ENCODE data around the gene TMTC1. TPM values are rescaled to one million over a fixed set of nuclear protein-coding genes. Genes with fewer than 3 reads are reported as not detected.

TMTC1 gene
- total and polyA plus RNA-seq, 7 experiments from 2014 or later, result 0.19 to 2.8 (median 0.46) TPM; not detected in 3

DNA sequence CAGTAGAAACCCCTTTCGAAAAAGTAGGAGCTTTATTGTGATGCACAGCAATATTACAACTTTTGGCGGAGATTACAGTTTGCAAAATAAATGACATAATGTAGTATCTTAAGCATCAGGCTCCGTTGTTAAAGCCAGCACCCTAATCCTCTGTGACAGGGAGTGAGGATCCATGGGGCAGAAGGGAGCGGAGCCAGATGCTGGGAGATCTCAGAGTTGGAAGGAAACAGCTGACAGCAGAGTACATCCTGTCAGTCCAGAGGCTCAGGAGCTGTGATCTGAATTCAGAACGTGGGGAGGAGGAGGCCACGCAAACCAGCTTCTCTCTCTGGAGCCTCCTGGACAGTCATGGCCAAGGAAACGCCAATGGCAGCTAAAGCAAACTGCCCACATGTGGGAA is 55.7 kb downstream of the TMTC1 start:
- DNase-seq (no peak), ATAC-seq (no peak)
- Histone ChIP-seq H3K27me3 (ENCODE audit: control insufficient read depth in 2 of 2, insufficient read depth in 2 of 2, low read length in 2 of 2) (no peaks in the 10 kb centered on the region), H3K4me1 (ENCODE audit: control insufficient read depth in 2 of 2, insufficient read depth in 2 of 2, low read length in 2 of 2) (no peaks in the 10 kb centered on the region), H3K4me3 (ENCODE audit: low read length) (no peak overlapping the region), H3K27ac (ENCODE audit: low read depth, low read length) (no peak overlapping the region), H3K36me3 (ENCODE audit: control insufficient read depth in 2 of 3, insufficient read depth in 3 of 3, low read length in 3 of 3) (no peaks in the 10 kb centered on the region), H3K9me3 (ENCODE audit: control insufficient read depth in 2 of 3, low read length in 3 of 3) (no peaks in the 10 kb centered on the region)
- Mint-ChIP-seq H3K4me3 (no peak overlapping the region), H3K36me3 (no peaks in the 10 kb centered on the region), H3K27ac (no peak overlapping the region), H3K9me3 (peaks cover 0 to 1% (median 0%) of the 10 kb centered on the region in 11 donors), H3K27me3 (peaks cover 0 to 13% (median 6%) of the 10 kb centered on the region in 5 donors), H3K4me1 (no peaks in the 10 kb centered on the region)
- intact Hi-C loops (cut with micrococcal nuclease), result no loop called here
- ChIA-PET CTCF (no interaction called here), POLR2A (no interaction called here)

DNA sequence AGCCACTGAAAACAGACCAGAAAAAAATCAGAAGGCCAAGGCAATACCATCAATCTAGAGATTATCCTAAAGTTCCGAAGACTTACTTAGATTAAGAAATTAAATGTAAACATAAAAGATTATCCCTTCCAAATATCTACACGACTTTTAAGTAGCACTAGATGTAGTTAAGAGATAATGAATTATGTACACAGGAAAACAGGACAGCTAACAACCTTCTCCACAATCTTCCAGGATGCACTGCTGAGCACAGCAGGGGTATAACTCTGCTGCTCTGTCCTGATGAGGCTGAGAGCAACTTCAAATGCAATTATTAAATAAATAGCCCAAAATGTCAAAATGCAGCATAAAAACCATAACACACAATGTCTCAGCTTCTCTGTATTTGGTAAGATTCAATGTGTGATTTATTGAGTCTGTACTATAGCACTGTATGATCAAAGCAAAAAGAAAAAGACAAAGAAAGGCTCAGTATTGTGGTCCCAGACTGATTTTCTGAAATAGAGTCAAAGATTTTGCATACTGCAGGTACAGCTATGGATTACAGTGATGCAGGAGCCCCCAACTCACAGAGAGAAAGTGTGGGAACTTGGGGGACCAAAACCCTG is 56.9 kb downstream of the TMTC1 start:
- no peaks in the 10 kb centered on the region for H3K27me3 ChIP-seq (ENCODE audit: control insufficient read depth in 2 of 2, insufficient read depth in 2 of 2, low read length in 2 of 2)
- Mint-ChIP-seq H3K27ac (no peak overlapping the region), H3K36me3 (no peaks in the 10 kb centered on the region), H3K4me1 (no peaks in the 10 kb centered on the region), H3K9me3 (peaks cover 0 to 1% (median 0%) of the 10 kb centered on the region in 11 donors), H3K4me3 (no peak overlapping the region), H3K27me3 (peaks cover 0 to 13% (median 6%) of the 10 kb centered on the region in 5 donors)
- ChIA-PET POLR2A (no interaction called here), CTCF (no interaction called here)
- H3K36me3 ChIP-seq (ENCODE audit: control insufficient read depth in 2 of 3, insufficient read depth in 3 of 3, low read length in 3 of 3), result no peaks in the 10 kb centered on the region
- H3K4me1 ChIP-seq (ENCODE audit: control insufficient read depth in 2 of 2, insufficient read depth in 2 of 2, low read length in 2 of 2), result no peaks in the 10 kb centered on the region
- intact Hi-C loops (cut with micrococcal nuclease), result no loop called here
- H3K27ac ChIP-seq (ENCODE audit: low read depth, low read length), result no peak overlapping the region
- no peak overlapping the region for H3K4me3 ChIP-seq (ENCODE audit: low read length)
- ATAC-seq (no peak), DNase-seq (no peak)
- H3K9me3 ChIP-seq (ENCODE audit: control insufficient read depth in 2 of 3, low read length in 3 of 3), result no peaks in the 10 kb centered on the region

DNA sequence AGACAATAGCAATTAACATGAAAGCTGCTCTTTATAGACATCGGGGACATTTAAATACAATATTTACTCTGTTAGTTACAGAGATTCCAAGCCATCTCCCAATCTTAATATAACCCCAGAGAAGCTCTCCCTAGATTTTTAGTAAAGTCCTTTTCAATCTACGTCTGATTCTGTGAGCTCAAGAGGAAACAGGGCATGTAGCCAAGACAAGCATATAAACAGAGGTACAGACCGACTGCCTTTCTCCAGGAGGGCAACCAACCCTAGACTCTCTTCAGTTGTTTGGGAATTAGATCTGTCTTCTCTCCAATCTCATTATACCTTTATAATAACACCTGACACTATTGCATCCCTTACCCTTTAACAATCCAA is 57.4 kb downstream of the TMTC1 start:
- intact Hi-C loops (cut with micrococcal nuclease), result no loop called here
- no peak overlapping the region for H3K27ac ChIP-seq (ENCODE audit: low read depth, low read length)
- Mint-ChIP-seq H3K27me3 (peaks cover 0 to 13% (median 6%) of the 10 kb centered on the region in 5 donors), H3K27ac (no peak overlapping the region), H3K4me1 (no peaks in the 10 kb centered on the region), H3K4me3 (no peak overlapping the region), H3K36me3 (no peaks in the 10 kb centered on the region), H3K9me3 (peaks cover 0 to 1% (median 0%) of the 10 kb centered on the region in 11 donors)
- H3K36me3 ChIP-seq (ENCODE audit: control insufficient read depth in 2 of 3, insufficient read depth in 3 of 3, low read length in 3 of 3), result no peaks in the 10 kb centered on the region
- ATAC-seq (no peak), DNase-seq (no peak)
- H3K4me1 ChIP-seq (ENCODE audit: control insufficient read depth in 2 of 2, insufficient read depth in 2 of 2, low read length in 2 of 2), result no peaks in the 10 kb centered on the region
- POLR2A ChIA-PET, result no interaction called here
- no peaks in the 10 kb centered on the region for H3K27me3 ChIP-seq (ENCODE audit: control insufficient read depth in 2 of 2, insufficient read depth in 2 of 2, low read length in 2 of 2)
- no peaks in the 10 kb centered on the region for H3K9me3 ChIP-seq (ENCODE audit: control insufficient read depth in 2 of 3, low read length in 3 of 3)
- H3K4me3 ChIP-seq (ENCODE audit: low read length), result no peak overlapping the region
- CTCF ChIA-PET, result no interaction called here

DNA sequence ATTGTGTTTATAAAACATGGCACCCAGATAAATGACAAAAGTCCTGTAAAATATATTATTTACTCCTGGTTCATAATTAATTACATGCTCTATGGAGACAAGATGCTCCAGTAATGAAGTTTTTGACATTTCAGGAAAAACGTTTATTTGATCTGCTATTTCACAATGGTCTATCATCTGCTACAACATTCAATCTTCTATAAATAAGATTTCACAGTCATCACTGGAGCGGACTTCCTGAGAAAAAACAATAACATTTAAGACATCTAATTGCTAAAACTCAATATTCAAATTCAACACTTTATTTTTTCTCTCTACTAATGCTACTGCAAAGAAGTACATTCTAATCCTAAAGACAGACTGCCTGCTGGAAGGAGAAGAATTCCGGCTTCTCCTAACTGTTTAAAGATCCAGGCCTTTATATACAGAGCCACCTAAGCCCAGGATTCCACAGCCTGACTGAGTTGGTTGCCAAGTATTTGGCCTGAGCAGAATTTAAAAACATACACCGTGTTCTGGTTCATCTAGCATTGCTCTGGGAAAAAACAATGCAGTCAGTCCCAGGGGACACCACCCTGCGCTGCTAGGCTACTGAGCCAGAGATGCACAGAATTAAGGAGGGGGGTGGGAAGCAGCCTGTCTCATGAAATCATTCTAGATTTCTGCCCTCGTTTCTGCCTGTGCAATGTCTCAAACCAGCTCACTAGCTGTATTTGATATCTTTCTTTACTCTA is 58.0 kb downstream of the TMTC1 start:
- no peak overlapping the region for H3K4me3 ChIP-seq (ENCODE audit: low read length)
- H3K27me3 Mint-ChIP-seq, result peaks cover 0 to 13% (median 6%) of the 10 kb centered on the region in 5 donors
- no peaks in the 10 kb centered on the region for H3K4me1 Mint-ChIP-seq
- no peaks in the 10 kb centered on the region for H3K36me3 ChIP-seq (ENCODE audit: control insufficient read depth in 2 of 3, insufficient read depth in 3 of 3, low read length in 3 of 3)
- no peaks in the 10 kb centered on the region for H3K4me1 ChIP-seq (ENCODE audit: control insufficient read depth in 2 of 2, insufficient read depth in 2 of 2, low read length in 2 of 2)
- intact Hi-C loops (cut with micrococcal nuclease), result no loop called here
- ChIA-PET CTCF (no interaction called here), POLR2A (no interaction called here)
- H3K9me3 Mint-ChIP-seq, result peaks cover 0 to 5% (median 0%) of the 10 kb centered on the region in 11 donors
- DNase-seq (no peak), ATAC-seq (no peak)
- no peak overlapping the region for H3K27ac ChIP-seq (ENCODE audit: low read depth, low read length)
- no peaks in the 10 kb centered on the region for H3K27me3 ChIP-seq (ENCODE audit: control insufficient read depth in 2 of 2, insufficient read depth in 2 of 2, low read length in 2 of 2)
- no peaks in the 10 kb centered on the region for H3K9me3 ChIP-seq (ENCODE audit: control insufficient read depth in 2 of 3, low read length in 3 of 3)
- no peak overlapping the region for H3K27ac Mint-ChIP-seq
- H3K36me3 Mint-ChIP-seq, result no peaks in the 10 kb centered on the region
- no peak overlapping the region for H3K4me3 Mint-ChIP-seq

DNA sequence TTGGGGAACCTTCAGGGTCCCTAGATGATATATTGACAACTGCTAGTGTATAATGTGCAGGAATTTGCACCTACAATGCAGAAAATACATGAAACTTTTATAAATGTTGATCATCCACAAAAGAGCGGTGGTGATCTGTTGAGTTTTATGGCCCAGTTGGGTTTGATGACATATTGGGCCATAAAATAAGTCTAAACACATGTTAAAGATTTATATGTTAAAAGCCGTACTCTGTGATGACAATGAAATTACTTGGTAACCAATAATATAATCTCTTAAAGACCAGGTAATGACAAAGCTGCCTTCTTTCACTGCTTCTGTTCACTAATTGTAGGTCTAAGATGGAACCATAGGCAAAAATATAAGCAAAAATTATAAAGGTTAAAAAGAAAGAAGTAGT is 61.6 kb downstream of the TMTC1 start:
- H3K36me3 ChIP-seq (ENCODE audit: control insufficient read depth in 2 of 3, insufficient read depth in 3 of 3, low read length in 3 of 3), result no peaks in the 10 kb centered on the region
- peaks cover 0 to 14% (median 4%) of the 10 kb centered on the region in 5 donors for H3K27me3 Mint-ChIP-seq
- POLR2A ChIA-PET, result no interaction called here
- intact Hi-C loops (cut with micrococcal nuclease), result no loop called here
- H3K4me1 Mint-ChIP-seq, result no peaks in the 10 kb centered on the region
- no peaks in the 10 kb centered on the region for H3K4me1 ChIP-seq (ENCODE audit: control insufficient read depth in 2 of 2, insufficient read depth in 2 of 2, low read length in 2 of 2)
- no peak overlapping the region for H3K27ac Mint-ChIP-seq
- no peaks in the 10 kb centered on the region for H3K27me3 ChIP-seq (ENCODE audit: control insufficient read depth in 2 of 2, insufficient read depth in 2 of 2, low read length in 2 of 2)
- CTCF ChIA-PET, result no interaction called here
- no peaks in the 10 kb centered on the region for H3K9me3 ChIP-seq (ENCODE audit: control insufficient read depth in 2 of 3, low read length in 3 of 3)
- ATAC-seq, result no peak
- peaks cover 0 to 7% (median 0%) of the 10 kb centered on the region in 11 donors for H3K9me3 Mint-ChIP-seq
- no peaks in the 10 kb centered on the region for H3K36me3 Mint-ChIP-seq
- no peak overlapping the region for H3K4me3 ChIP-seq (ENCODE audit: low read length)
- DNase-seq, result no peak
- H3K4me3 Mint-ChIP-seq, result no peak overlapping the region
- H3K27ac ChIP-seq (ENCODE audit: low read depth, low read length), result no peak overlapping the region

DNA sequence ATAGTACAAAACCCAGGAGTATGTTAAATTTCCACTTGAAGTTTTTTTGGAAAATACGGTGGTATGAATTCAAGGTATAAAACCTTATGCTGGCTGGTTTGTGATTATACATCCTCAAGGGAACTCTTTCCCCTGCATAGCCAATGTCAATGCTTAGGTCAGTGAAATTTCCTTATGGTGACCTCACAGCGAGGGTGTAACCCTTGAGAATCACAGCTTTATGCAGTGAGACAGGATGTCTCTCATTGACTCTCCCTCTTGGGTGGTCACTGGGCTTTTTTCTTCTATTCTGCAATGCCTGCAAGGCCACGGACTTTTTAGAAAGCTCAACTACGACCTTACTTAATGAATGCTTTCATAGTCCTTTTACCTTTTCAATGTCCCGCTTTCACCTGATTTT is 64.4 kb downstream of the TMTC1 start:
- no peaks in the 10 kb centered on the region for H3K27me3 ChIP-seq (ENCODE audit: control insufficient read depth in 2 of 2, insufficient read depth in 2 of 2, low read length in 2 of 2)
- ATAC-seq, result no peak
- Mint-ChIP-seq H3K4me3 (no peak overlapping the region), H3K27ac (no peak overlapping the region), H3K36me3 (no peaks in the 10 kb centered on the region), H3K27me3 (peaks cover 0 to 7% (median 3%) of the 10 kb centered on the region in 5 donors), H3K9me3 (peaks cover 0 to 7% (median 0%) of the 10 kb centered on the region in 11 donors), H3K4me1 (no peaks in the 10 kb centered on the region)
- H3K27ac ChIP-seq (ENCODE audit: low read depth, low read length), result no peak overlapping the region
- H3K36me3 ChIP-seq (ENCODE audit: control insufficient read depth in 2 of 3, insufficient read depth in 3 of 3, low read length in 3 of 3), result no peaks in the 10 kb centered on the region
- no peaks in the 10 kb centered on the region for H3K4me1 ChIP-seq (ENCODE audit: control insufficient read depth in 2 of 2, insufficient read depth in 2 of 2, low read length in 2 of 2)
- no peaks in the 10 kb centered on the region for H3K9me3 ChIP-seq (ENCODE audit: control insufficient read depth in 2 of 3, low read length in 3 of 3)
- no peak for DNase-seq
- H3K4me3 ChIP-seq (ENCODE audit: low read length), result no peak overlapping the region
- ChIA-PET POLR2A (no interaction called here), CTCF (no interaction called here)
- intact Hi-C loops (cut with micrococcal nuclease), result no loop called here

DNA sequence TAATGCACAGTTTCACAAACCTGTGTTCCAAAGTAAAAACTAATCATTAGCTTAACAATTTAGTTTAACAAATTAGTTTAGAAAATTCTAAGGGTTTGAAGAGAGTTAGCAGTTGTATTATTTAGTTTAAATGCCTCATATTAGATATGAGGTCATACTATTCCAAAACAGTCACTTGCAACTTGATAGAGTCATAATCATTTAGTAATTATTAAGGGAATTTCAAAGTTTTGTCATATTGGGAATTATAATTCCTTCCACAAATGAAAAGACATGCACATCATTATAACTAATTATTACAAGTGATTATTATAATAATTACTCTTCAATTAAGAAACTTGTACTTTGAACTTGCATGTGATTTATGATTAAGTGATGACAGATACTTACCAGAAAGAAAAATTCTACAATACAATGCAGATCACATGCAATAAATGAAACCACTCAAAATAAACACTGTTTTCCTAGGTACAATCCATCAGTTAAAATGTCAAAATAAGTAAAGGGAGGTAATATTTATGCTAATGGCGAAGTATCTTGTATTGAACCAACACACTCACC is 66.1 kb downstream of the TMTC1 start:
- ATAC-seq (no peak), DNase-seq (no peak)
- Histone ChIP-seq H3K27me3 (ENCODE audit: control insufficient read depth in 2 of 2, insufficient read depth in 2 of 2, low read length in 2 of 2) (no peaks in the 10 kb centered on the region), H3K4me1 (ENCODE audit: control insufficient read depth in 2 of 2, insufficient read depth in 2 of 2, low read length in 2 of 2) (no peaks in the 10 kb centered on the region), H3K9me3 (ENCODE audit: control insufficient read depth in 2 of 3, low read length in 3 of 3) (no peaks in the 10 kb centered on the region), H3K36me3 (ENCODE audit: control insufficient read depth in 2 of 3, insufficient read depth in 3 of 3, low read length in 3 of 3) (no peaks in the 10 kb centered on the region), H3K4me3 (ENCODE audit: low read length) (no peak overlapping the region), H3K27ac (ENCODE audit: low read depth, low read length) (no peak overlapping the region)
- CTCF ChIA-PET, result no interaction called here
- Mint-ChIP-seq H3K27ac (no peak overlapping the region), H3K9me3 (peaks cover 0 to 7% (median 0%) of the 10 kb centered on the region in 11 donors), H3K4me3 (no peak overlapping the region), H3K27me3 (peaks cover 0 to 7% (median 0%) of the 10 kb centered on the region in 5 donors), H3K4me1 (peaks cover 0 to 1% (median 0%) of the 10 kb centered on the region in 7 donors), H3K36me3 (no peaks in the 10 kb centered on the region)
- intact Hi-C loops (cut with micrococcal nuclease), result no loop called here
- POLR2A ChIA-PET, result no interaction called here

Data from naive thymus-derived CD4-positive, alpha-beta T cell (primary cell).